H1 (cell line): Measurements from ENCODE around the gene CCL22. TPM values are rescaled to one million over a fixed set of nuclear protein-coding genes. Genes with fewer than 3 reads are reported as not detected.

Experiments used
- CTCF ChIA-PET: fragments of 300-600 bp; sonication (Branson Sonifier 250); formaldehyde crosslinking; loops from one replicate; lab custom pipeline; 2021; ENCODE audit not compliant: partially characterized antibody; lab: Charles Lee
- POLR2A ChIA-PET: fragments of 300-600 bp; sonication (Branson Sonifier 250); formaldehyde crosslinking; loops from one replicate; lab custom pipeline; 2021; ENCODE audit warnings: inconsistent platforms; ENCODE audit not compliant: partially characterized antibody; lab: Charles Lee
- DNase-seq, 2 experiments: peaks; one replicate each; pipeline versions ENCODE4 v3.0.0 to v3.0.0-alpha.2; 2010 to 2022; ENCODE audit warnings: low spot score in 2 of 2, low read depth in 1 of 2, mixed read lengths in 1 of 2
- FAIRE-seq: peaks from 2 replicates; lab custom pipeline; 2011; peaks lifted over from hg19 to GRCh38; lab: Jason Lieb, UNC
- H2AFZ ChIP-seq: 2 replicates; pipeline ENCODE4 v1.8.1; 2012; ENCODE audit warnings: low read length, inconsistent platforms
- H2AK5ac ChIP-seq: 2 replicates; pipeline ENCODE4 v1.6.1; 2013; ENCODE audit warnings: low read depth, low read length
- H2BK120ac ChIP-seq: replicated peaks from 2 replicates; pipeline ENCODE3; 2013; ENCODE audit warnings: low read depth, low read length, inconsistent platforms
- H2BK12ac ChIP-seq: 2 replicates; pipeline ENCODE4 v1.6.1; 2013; ENCODE audit warnings: low read depth, low read length
- H2BK15ac ChIP-seq: 2 replicates; pipeline ENCODE4 v1.6.1; 2013; ENCODE audit warnings: low read length
- H2BK20ac ChIP-seq: 2 replicates; pipeline ENCODE4 v1.6.1; 2013; ENCODE audit warnings: low read length
- H2BK5ac ChIP-seq: 2 replicates; pipeline ENCODE4 v1.6.1; 2013; ENCODE audit warnings: low read depth, low read length
- H3K14ac ChIP-seq: 2 replicates; pipeline ENCODE4 v1.6.1; 2013; ENCODE audit warnings: inconsistent platforms; ENCODE audit not compliant: insufficient read length
- H3K18ac ChIP-seq: 2 replicates; pipeline ENCODE4 v1.6.1; 2013; ENCODE audit warnings: low read length; ENCODE audit errors: extremely low read depth
- H3K23ac ChIP-seq: 2 replicates; pipeline ENCODE4 v1.6.1; 2013; ENCODE audit warnings: inconsistent platforms; ENCODE audit not compliant: insufficient read length
- H3K23me2 ChIP-seq: 2 replicates; pipeline ENCODE4 v1.6.1; 2013; ENCODE audit warnings: low read depth, low read length
- H3K27ac ChIP-seq: 2 replicates; pipeline ENCODE4 v1.6.1; 2011; ENCODE audit warnings: low read depth, low read length, inconsistent platforms
- H3K27me3 ChIP-seq, 4 experiments: replicated peaks in 1 of 4; 1 replicate in 1 of 4; 2 replicates in 3 of 4; pipeline versions ENCODE4 v1.6.1 to v1.8.1; 2011 to 2013; ENCODE audit warnings: low read length in 3 of 4, mild to moderate bottlenecking in 3 of 4, inconsistent platforms in 2 of 4, mixed read lengths in 2 of 4, moderate library complexity in 1 of 4; ENCODE audit not compliant: control insufficient read depth in 3 of 4, insufficient read depth in 3 of 4; ENCODE audit errors: extremely low read depth in 1 of 4
- H3K36me3 ChIP-seq, 4 experiments: 2 replicates each; pipeline versions ENCODE4 v1.6.1 to v1.8.1; 2011 to 2013; ENCODE audit warnings: mild to moderate bottlenecking in 4 of 4, low read length in 3 of 4, moderate library complexity in 2 of 4, control low read depth in 1 of 4, inconsistent platforms in 1 of 4; ENCODE audit not compliant: insufficient read depth in 4 of 4, control insufficient read depth in 2 of 4
- H3K4ac ChIP-seq: replicated peaks from 2 replicates; pipeline ENCODE3; 2013; ENCODE audit warnings: low read length, low read depth, mixed read lengths, inconsistent platforms; ENCODE audit not compliant: insufficient read length
- H3K4me1 ChIP-seq, 4 experiments: replicated peaks in 1 of 4; 1 replicate in 1 of 4; 2 replicates in 3 of 4; pipeline versions ENCODE4 v1.6.1 to v1.8.1; 2011 to 2013; ENCODE audit warnings: low read length in 3 of 4, inconsistent platforms in 2 of 4, mixed read lengths in 1 of 4; ENCODE audit not compliant: insufficient read depth in 4 of 4, control insufficient read depth in 3 of 4
- H3K4me2 ChIP-seq, 2 experiments: 2 replicates each; pipeline versions ENCODE4 v1.6.1 to v1.8.1; 2011 to 2013; ENCODE audit warnings: low read depth in 2 of 2, low read length in 2 of 2, control low read depth in 1 of 2, inconsistent platforms in 1 of 2, mild to moderate bottlenecking in 1 of 2; ENCODE audit not compliant: insufficient read depth in 1 of 2
- H3K4me3 ChIP-seq, 4 experiments: fragments of 200-600, 300-600 bp in 1 of 4; sonication (generic), shearing (Covaris generic), sonication (Bioruptor Twin) in 1 of 4; 2 replicates each; pipeline versions ENCODE4 v1.5.1 to v1.8.1; 2011 to 2016; ENCODE audit warnings: low read length in 4 of 4, low read depth in 3 of 4, control low read depth in 2 of 4, inconsistent platforms in 2 of 4, mild to moderate bottlenecking in 2 of 4, mixed read lengths in 1 of 4, moderate library complexity in 1 of 4; ENCODE audit not compliant: insufficient read depth in 2 of 4; ENCODE audit errors: extremely low read depth in 1 of 4
- H3K56ac ChIP-seq: replicated peaks from 2 replicates; pipeline ENCODE3; 2013; ENCODE audit warnings: low read depth, mild to moderate bottlenecking, mixed read lengths, low read length, inconsistent platforms; ENCODE audit not compliant: insufficient read length
- H3K79me1 ChIP-seq: 2 replicates; pipeline ENCODE4 v1.6.1; 2013; ENCODE audit warnings: low read depth, low read length, control low read depth
- H3K79me2 ChIP-seq, 2 experiments: 2 replicates each; pipeline versions ENCODE4 v1.6.1 to v1.8.1; 2012 to 2013; ENCODE audit warnings: low read length in 2 of 2, mild to moderate bottlenecking in 2 of 2, inconsistent platforms in 1 of 2; ENCODE audit not compliant: insufficient read depth in 2 of 2, control insufficient read depth in 1 of 2
- H3K9ac ChIP-seq, 4 experiments: replicated peaks in 1 of 4; 1 replicate in 1 of 4; 2 replicates in 3 of 4; pipeline versions ENCODE4 v1.6.1 to v1.8.1; 2011 to 2013; ENCODE audit warnings: low read depth in 3 of 4, low read length in 3 of 4, control low read depth in 2 of 4, mild to moderate bottlenecking in 2 of 4, moderate library complexity in 2 of 4, inconsistent platforms in 1 of 4; ENCODE audit errors: extremely low read depth in 1 of 4
- H3K9me3 ChIP-seq, 2 experiments: 2 replicates each; pipeline versions ENCODE4 v1.6.1 to v1.8.1; 2012 to 2013; ENCODE audit warnings: mild to moderate bottlenecking in 2 of 2, moderate library complexity in 2 of 2, control low read depth in 1 of 2, inconsistent platforms in 1 of 2, low read depth in 1 of 2, low read length in 1 of 2, mixed read lengths in 1 of 2; ENCODE audit not compliant: insufficient read depth in 2 of 2
- H4K20me1 ChIP-seq, 2 experiments: replicated peaks in 1 of 2; 2 replicates each; pipeline versions ENCODE3 to v1.8.1; 2011 to 2013; ENCODE audit warnings: inconsistent platforms in 2 of 2, low read length in 2 of 2, mild to moderate bottlenecking in 1 of 2; ENCODE audit not compliant: insufficient read depth in 2 of 2, control insufficient read depth in 1 of 2
- H4K5ac ChIP-seq: 2 replicates; pipeline ENCODE4 v1.6.1; 2013; ENCODE audit warnings: low read length, low read depth, mixed read lengths, inconsistent platforms; ENCODE audit not compliant: insufficient read length
- H4K8ac ChIP-seq: 2 replicates; pipeline ENCODE4 v1.8.0; 2013; ENCODE audit warnings: mild to moderate bottlenecking, moderate library complexity, low read length, inconsistent platforms; ENCODE audit not compliant: insufficient read depth; ENCODE audit errors: extremely low read depth
- H4K91ac ChIP-seq: replicated peaks from 2 replicates; pipeline ENCODE3; 2013; ENCODE audit warnings: low read length, mixed read lengths, inconsistent platforms; ENCODE audit not compliant: insufficient read length
- CHD1 ChIP-seq: IDR thresholded peaks from 2 replicates; pipeline ENCODE4 v1.6.1; 2012; ENCODE audit warnings: low read depth, low read length, improper control_type of control experiment
- JUND ChIP-seq: IDR thresholded peaks from 2 replicates; pipeline ENCODE4 v1.6.1; 2011; ENCODE audit warnings: mild to moderate bottlenecking, improper control_type of control experiment, low read length
- POU5F1 ChIP-seq: IDR thresholded peaks from 2 replicates; pipeline ENCODE4 v1.6.1; 2011; ENCODE audit warnings: low read depth, mild to moderate bottlenecking, low read length, moderate library complexity
- RBBP5 ChIP-seq: IDR thresholded peaks from 2 replicates; pipeline ENCODE4 v1.7.1; 2012; ENCODE audit warnings: low read depth, mild to moderate bottlenecking, inconsistent platforms, low read length, moderate library complexity, borderline replicate concordance
- SAP30 ChIP-seq: fragments of 300-600 bp; sonication (generic); IDR thresholded peaks from 2 replicates; pipeline ENCODE4 v1.7.1; 2012; ENCODE audit warnings: low read length, moderate library complexity, mild to moderate bottlenecking, inconsistent platforms; ENCODE audit not compliant: insufficient read depth, insufficient replicate concordance
- SIRT6 ChIP-seq: IDR thresholded peaks from one replicate; pipeline ENCODE4 v1.7.1; 2012; ENCODE audit warnings: low read length, inconsistent platforms
- WGBS, 2 experiments: shearing (Covaris generic) in 1 of 2; methylation state at CpG; one replicate each; pipeline versions ENCODE4 v1.1.6 to v1.1.7; 2013 to 2015; ENCODE audit warnings: low lambda C conversion rate in 2 of 2, mixed read lengths in 2 of 2, inconsistent platforms in 1 of 2, low coverage in 1 of 2, missing lambda C conversion rate in 1 of 2; ENCODE audit not compliant: insufficient replicate concordance in 2 of 2, insufficient coverage in 1 of 2, insufficient read length in 1 of 2; ENCODE audit errors: extremely low coverage in 1 of 2, missing lambda C conversion rate in 1 of 2; 5-methylcytosine and 5-hydroxymethylcytosine counted together
- polyA plus RNA-seq, 7 experiments: library from polyadenylated mRNA; depleted of rRNA in 3 of 7; stranded (reverse) in 5 of 7; unstranded in 2 of 7; fragments of >200 nt in 5 of 7; fragments of 200-250 nt in 2 of 7; gene quantifications; 1 replicate in 5 of 7; 2 replicates in 1 of 7; 4 replicates in 1 of 7; pipeline versions ENCODE4 v1.2.1 to v1.2.3, GENCODE V29; 2011 to 2013; ENCODE audit warnings: missing spikeins in 2 of 7, mixed read lengths in 2 of 7
- total RNA-seq: library from RNA; stranded (reverse); fragmentation: NEBNext Ultra II Directional; extraction: Animal tissue kit (Norgen Biotek cat#: 25700); gene quantifications from 2 replicates; pipeline ENCODE4 v1.2.1, GENCODE V29; 2021
- TF ChIP-seq, protein P1 (sequence below): IDR thresholded peaks from 2 replicates; pipeline ENCODE4 v1.6.1; 2012; ENCODE audit warnings: inconsistent platforms

The CCL22 gene
- total and polyA plus RNA-seq, 2 of the 8 experiments (the other 6 are each of a cell fraction or from before 2014, with no cell fraction given): not detected

DNA sequence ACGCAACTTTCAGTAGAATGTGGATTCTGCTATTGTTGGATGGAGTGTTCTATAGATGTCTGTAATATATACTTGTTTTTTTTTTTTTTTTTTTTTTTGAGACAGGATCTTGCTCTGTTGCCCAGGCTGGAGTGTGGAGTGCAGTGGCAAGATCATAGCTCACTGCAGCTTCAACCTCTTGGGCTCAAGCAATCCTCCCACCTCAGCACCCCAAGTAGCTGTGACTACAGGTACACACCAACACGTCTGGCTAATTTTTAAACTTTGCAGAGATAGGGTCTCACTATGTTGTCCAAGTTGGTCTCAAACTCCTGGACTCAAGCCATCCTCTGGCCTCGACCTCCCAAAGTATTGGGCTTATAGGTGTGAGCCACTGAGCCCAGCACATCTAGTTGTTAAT, 27.2 kb upstream of the CCL22 start:
- FAIRE-seq: no peak
- CTCF ChIA-PET: interaction anchor here (0.6 to 1.9 kb wide), 3 partner anchors 9 to 297 kb away, joined by 3 to 7 read pairs (median 3); no protein-coding TSS in a partner anchor
- POLR2A ChIA-PET: no interaction called here

More for the DNA sequence above, 27.2 kb upstream of the CCL22 start:
- Histone ChIP-seq H3K23ac (no peak overlapping the region), H3K4ac (no peak overlapping the region), H3K79me2 (no peaks in the 10 kb centered on the region), H3K4me3 (no peak overlapping the region), H4K91ac (no peak overlapping the region), H2BK12ac (no peak overlapping the region), H3K4me1 (no peaks in the 10 kb centered on the region), H2BK15ac (no peak overlapping the region), H3K27me3 (no peaks in the 10 kb centered on the region), H4K5ac (no peak overlapping the region), H3K9me3 (peaks cover 0 to 1% of the 10 kb centered on the region in 2 experiments; a peak in 1 of 4 replicates), H3K14ac (no peak overlapping the region), H3K27ac (no peak overlapping the region), H2BK5ac (no peak overlapping the region), H3K9ac (no peak overlapping the region), H3K4me2 (no peak overlapping the region), H3K18ac (no peak overlapping the region), H2AFZ (no peak overlapping the region), H3K23me2 (no peaks in the 10 kb centered on the region), H3K56ac (no peak overlapping the region), H3K79me1 (no peaks in the 10 kb centered on the region), H2AK5ac (no peak overlapping the region), H4K8ac (no peak overlapping the region), H2BK120ac (no peak overlapping the region), H3K36me3 (no peaks in the 10 kb centered on the region), H4K20me1 (no peaks in the 10 kb centered on the region), H2BK20ac (no peak overlapping the region)
- TF ChIP-seq CHD1 (no peak), RBBP5 (no peak), SAP30 (no peak), POU5F1 (no peak), JUND (no peak), SIRT6 (no peak)
- TF ChIP-seq, protein P1, sequence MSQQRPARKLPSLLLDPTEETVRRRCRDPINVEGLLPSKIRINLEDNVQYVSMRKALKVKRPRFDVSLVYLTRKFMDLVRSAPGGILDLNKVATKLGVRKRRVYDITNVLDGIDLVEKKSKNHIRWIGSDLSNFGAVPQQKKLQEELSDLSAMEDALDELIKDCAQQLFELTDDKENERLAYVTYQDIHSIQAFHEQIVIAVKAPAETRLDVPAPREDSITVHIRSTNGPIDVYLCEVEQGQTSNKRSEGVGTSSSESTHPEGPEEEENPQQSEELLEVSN: no peak
- 88% methylated on average over 3 of the region's 3 CpGs; no CpG with 5 or more reads in 1 of the 2 experiments for WGBS, 2 experiments
- DNase-seq: no peak
